ENCODE measurements around the gene SORCS2.
A peak's percentile ranks its signal among the peaks of the same experiment; 100 is the strongest.

Gene SORCS2

DNA sequence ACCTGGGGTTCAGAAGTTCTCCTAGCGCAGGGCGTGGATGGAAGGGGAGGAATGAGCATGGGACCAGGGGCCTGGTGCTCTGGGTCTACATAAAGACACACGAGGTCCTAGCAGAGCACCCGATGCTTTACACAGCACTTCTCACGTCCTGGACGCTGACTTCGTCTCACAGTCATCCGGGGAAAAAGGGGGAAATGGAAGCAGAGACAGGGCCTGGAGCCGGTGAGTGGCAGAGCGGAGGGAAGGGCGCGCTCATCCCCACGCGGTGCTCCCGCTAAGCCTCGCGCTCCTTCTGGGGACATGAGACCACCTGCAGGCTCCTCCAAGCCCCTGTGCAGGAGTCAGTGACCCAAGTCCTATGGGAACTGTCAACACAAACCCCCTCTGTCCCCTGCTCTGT is 589.7 kb downstream of the SORCS2 start:
- Histone ChIP-seq H3K9ac (ENCODE audit: low read length) (peak overlapping the region; percentile 30), H3K4me1 (ENCODE audit: control insufficient read depth, insufficient read depth, low read depth, low read length) (peaks cover 8% of the 10 kb centered on the region), H2BK12ac (ENCODE audit: low read length in 2 of 2) (peak overlapping the region in 1 of 2 experiments; percentile 45), H3K9me3 (ENCODE audit: control insufficient read depth, low read length) (no peaks in the 10 kb centered on the region), H3K4ac (ENCODE audit: low read depth in 1 of 2, low read length in 2 of 2) (no peak overlapping the region), H3K27ac (ENCODE audit: low read length, poor library complexity, severe bottlenecking) (no peak overlapping the region), H3K4me3 (ENCODE audit: insufficient read depth in 1 of 2, low read depth in 1 of 2, low read length in 2 of 2) (no peak overlapping the region), H3K18ac (ENCODE audit: low read depth in 1 of 2, low read length in 2 of 2) (peak overlapping the region; percentile 26 to 71), H3K27me3 (ENCODE audit: control insufficient read depth in 1 of 2, insufficient read depth in 1 of 2, low read length in 2 of 2) (no peaks in the 10 kb centered on the region), H2AK5ac (ENCODE audit: low read length, severe bottlenecking) (no peak overlapping the region), H4K91ac (ENCODE audit: low read length) (peak overlapping the region; percentile 83), H2BK5ac (ENCODE audit: low read depth, low read length, poor library complexity, severe bottlenecking) (no peak overlapping the region), H3K14ac (ENCODE audit: low read length in 2 of 2) (peak overlapping the region in 1 of 2 experiments; percentile 73), H3K4me2 (ENCODE audit: low read length, poor library complexity, severe bottlenecking) (no peak overlapping the region), H2BK120ac (ENCODE audit: low read depth, low read length) (no peak overlapping the region), H3K36me3 (ENCODE audit: control insufficient read depth in 1 of 2, insufficient read depth in 2 of 2, low read depth in 1 of 2, low read length in 2 of 2) (peaks cover 53 to 81% of the 10 kb centered on the region in 2 experiments), H3K79me1 (replicated peaks; ENCODE audit: low read length, poor library complexity, severe bottlenecking) (peaks cover 49% of the 10 kb centered on the region), H4K8ac (ENCODE audit: low read length) (peak overlapping the region; percentile 77), H2AFZ (ENCODE audit: low read depth, low read length) (no peak overlapping the region), H3K23ac (ENCODE audit: low read length in 2 of 2) (no peak overlapping the region), H2BK15ac (ENCODE audit: low read depth, poor library complexity, severe bottlenecking) (no peak overlapping the region)
- peak; percentile 14 for DNase-seq
- 91% methylated on average over 17 of the region's 17 CpGs for WGBS

GRCh38 chr4:7782783-7783182 is 590.4 kb downstream of the SORCS2 start:
- H3K9me3 ChIP-seq (ENCODE audit: control insufficient read depth, low read length): no peaks in the 10 kb centered on the region
- no peak overlapping the region for H3K23ac ChIP-seq (ENCODE audit: low read length in 2 of 2)
- no peak overlapping the region for H3K4ac ChIP-seq (ENCODE audit: low read depth in 1 of 2, low read length in 2 of 2)
- H4K8ac ChIP-seq (ENCODE audit: low read length): no peak overlapping the region
- H3K27me3 ChIP-seq (ENCODE audit: control insufficient read depth in 1 of 2, insufficient read depth in 1 of 2, low read length in 2 of 2): no peaks in the 10 kb centered on the region
- no peak overlapping the region for H3K9ac ChIP-seq (ENCODE audit: low read length)
- H2BK5ac ChIP-seq (ENCODE audit: low read depth, low read length, poor library complexity, severe bottlenecking): no peak overlapping the region
- no peak overlapping the region for H2BK15ac ChIP-seq (ENCODE audit: low read depth, poor library complexity, severe bottlenecking)
- H2BK12ac ChIP-seq (ENCODE audit: low read length in 2 of 2): no peak overlapping the region
- DNase-seq: no peak
- H3K4me2 ChIP-seq (ENCODE audit: low read length, poor library complexity, severe bottlenecking): no peak overlapping the region
- peaks cover 9% of the 10 kb centered on the region for H3K4me1 ChIP-seq (ENCODE audit: control insufficient read depth, insufficient read depth, low read depth, low read length)
- 95% methylated on average over 6 of the region's 8 CpGs for WGBS
- H2BK120ac ChIP-seq (ENCODE audit: low read depth, low read length): no peak overlapping the region
- no peak overlapping the region for H3K4me3 ChIP-seq (ENCODE audit: insufficient read depth in 1 of 2, low read depth in 1 of 2, low read length in 2 of 2)
- peaks cover 53 to 79% of the 10 kb centered on the region in 2 experiments for H3K36me3 ChIP-seq (ENCODE audit: control insufficient read depth in 1 of 2, insufficient read depth in 2 of 2, low read depth in 1 of 2, low read length in 2 of 2)
- H4K91ac ChIP-seq (ENCODE audit: low read length): no peak overlapping the region
- no peak overlapping the region for H2AFZ ChIP-seq (ENCODE audit: low read depth, low read length)
- peaks cover 51% of the 10 kb centered on the region for H3K79me1 ChIP-seq (replicated peaks; ENCODE audit: low read length, poor library complexity, severe bottlenecking)
- no peak overlapping the region for H3K14ac ChIP-seq (ENCODE audit: low read length in 2 of 2)
- no peak overlapping the region for H3K27ac ChIP-seq (ENCODE audit: low read length, poor library complexity, severe bottlenecking)
- no peak overlapping the region for H2AK5ac ChIP-seq (ENCODE audit: low read length, severe bottlenecking)
- H3K18ac ChIP-seq (ENCODE audit: low read depth in 1 of 2, low read length in 2 of 2): no peak overlapping the region

DNA sequence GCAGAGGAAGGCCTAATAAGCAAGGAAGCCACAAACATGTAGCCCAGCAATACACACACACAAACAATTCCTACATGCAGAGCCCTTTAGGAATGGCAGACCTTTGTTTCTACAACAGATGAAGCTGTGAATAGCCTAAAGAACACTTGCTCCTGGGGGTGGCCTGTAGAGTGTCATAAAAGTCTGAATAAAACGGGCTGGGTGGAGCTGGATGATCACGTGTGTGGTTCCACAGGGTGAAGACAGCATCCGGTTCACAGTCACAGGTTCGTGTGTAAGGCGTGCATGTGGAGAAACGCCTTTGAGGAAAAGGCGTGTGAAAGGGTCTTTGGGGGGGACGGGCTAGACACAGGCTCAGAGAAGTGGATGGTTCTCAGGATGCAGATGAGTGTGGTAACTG is 591.2 kb downstream of the SORCS2 start:
- no peak overlapping the region for H2BK120ac ChIP-seq (ENCODE audit: low read depth, low read length)
- peaks cover 52 to 72% of the 10 kb centered on the region in 2 experiments for H3K36me3 ChIP-seq (ENCODE audit: control insufficient read depth in 1 of 2, insufficient read depth in 2 of 2, low read depth in 1 of 2, low read length in 2 of 2)
- no peak overlapping the region for H2AFZ ChIP-seq (ENCODE audit: low read depth, low read length)
- H3K27ac ChIP-seq (ENCODE audit: low read length, poor library complexity, severe bottlenecking): no peak overlapping the region
- 96% methylated on average over 8 of the region's 8 CpGs for WGBS
- H2BK12ac ChIP-seq (ENCODE audit: low read length in 2 of 2): no peak overlapping the region
- no peak overlapping the region for H2BK5ac ChIP-seq (ENCODE audit: low read depth, low read length, poor library complexity, severe bottlenecking)
- no peak overlapping the region for H3K4me3 ChIP-seq (ENCODE audit: insufficient read depth in 1 of 2, low read depth in 1 of 2, low read length in 2 of 2)
- H3K23ac ChIP-seq (ENCODE audit: low read length in 2 of 2): no peak overlapping the region
- H3K4me1 ChIP-seq (ENCODE audit: control insufficient read depth, insufficient read depth, low read depth, low read length): peaks cover 9% of the 10 kb centered on the region
- no peaks in the 10 kb centered on the region for H3K9me3 ChIP-seq (ENCODE audit: control insufficient read depth, low read length)
- no peak overlapping the region for H3K14ac ChIP-seq (ENCODE audit: low read length in 2 of 2)
- no peaks in the 10 kb centered on the region for H3K27me3 ChIP-seq (ENCODE audit: control insufficient read depth in 1 of 2, insufficient read depth in 1 of 2, low read length in 2 of 2)
- no peak overlapping the region for H3K4ac ChIP-seq (ENCODE audit: low read depth in 1 of 2, low read length in 2 of 2)
- no peak overlapping the region for H3K18ac ChIP-seq (ENCODE audit: low read depth in 1 of 2, low read length in 2 of 2)
- peak overlapping the region; percentile 10 for H4K8ac ChIP-seq (ENCODE audit: low read length)
- H3K79me1 ChIP-seq (replicated peaks; ENCODE audit: low read length, poor library complexity, severe bottlenecking): peaks cover 48% of the 10 kb centered on the region
- DNase-seq: no peak
- H3K9ac ChIP-seq (ENCODE audit: low read length): no peak overlapping the region
- H2BK15ac ChIP-seq (ENCODE audit: low read depth, poor library complexity, severe bottlenecking): no peak overlapping the region
- H3K4me2 ChIP-seq (ENCODE audit: low read length, poor library complexity, severe bottlenecking): no peak overlapping the region
- no peak overlapping the region for H2AK5ac ChIP-seq (ENCODE audit: low read length, severe bottlenecking)
- no peak overlapping the region for H4K91ac ChIP-seq (ENCODE audit: low read length)

- no peak overlapping the region for H2BK12ac ChIP-seq (ENCODE audit: low read length in 2 of 2)
- H3K9me3 ChIP-seq (ENCODE audit: control insufficient read depth, low read length): no peaks in the 10 kb centered on the region
- no peak for DNase-seq
- 97% methylated on average over 12 of the region's 14 CpGs for WGBS
- H3K27ac ChIP-seq (ENCODE audit: low read length, poor library complexity, severe bottlenecking): no peak overlapping the region
- no peak overlapping the region for H3K14ac ChIP-seq (ENCODE audit: low read length in 2 of 2)
- no peak overlapping the region for H2AFZ ChIP-seq (ENCODE audit: low read depth, low read length)
- H3K23ac ChIP-seq (ENCODE audit: low read length in 2 of 2): no peak overlapping the region
- H3K4me2 ChIP-seq (ENCODE audit: low read length, poor library complexity, severe bottlenecking): no peak overlapping the region
- H3K27me3 ChIP-seq (ENCODE audit: control insufficient read depth in 1 of 2, insufficient read depth in 1 of 2, low read length in 2 of 2): no peaks in the 10 kb centered on the region
- H4K91ac ChIP-seq (ENCODE audit: low read length): no peak overlapping the region
- no peak overlapping the region for H3K9ac ChIP-seq (ENCODE audit: low read length)
- H3K18ac ChIP-seq (ENCODE audit: low read depth in 1 of 2, low read length in 2 of 2): no peak overlapping the region
- H3K4ac ChIP-seq (ENCODE audit: low read depth in 1 of 2, low read length in 2 of 2): no peak overlapping the region
- H3K79me1 ChIP-seq (replicated peaks; ENCODE audit: low read length, poor library complexity, severe bottlenecking): peaks cover 49% of the 10 kb centered on the region
- peaks cover 9% of the 10 kb centered on the region for H3K4me1 ChIP-seq (ENCODE audit: control insufficient read depth, insufficient read depth, low read depth, low read length)
- H3K36me3 ChIP-seq (ENCODE audit: control insufficient read depth in 1 of 2, insufficient read depth in 2 of 2, low read depth in 1 of 2, low read length in 2 of 2): peaks cover 53 to 74% of the 10 kb centered on the region in 2 experiments
- H2BK5ac ChIP-seq (ENCODE audit: low read depth, low read length, poor library complexity, severe bottlenecking): no peak overlapping the region
- H4K8ac ChIP-seq (ENCODE audit: low read length): no peak overlapping the region
- H2AK5ac ChIP-seq (ENCODE audit: low read length, severe bottlenecking): no peak overlapping the region
- H2BK15ac ChIP-seq (ENCODE audit: low read depth, poor library complexity, severe bottlenecking): no peak overlapping the region
- no peak overlapping the region for H3K4me3 ChIP-seq (ENCODE audit: insufficient read depth in 1 of 2, low read depth in 1 of 2, low read length in 2 of 2)
- no peak overlapping the region for H2BK120ac ChIP-seq (ENCODE audit: low read depth, low read length)
Observed at GRCh38 chr4:7784131-7784870, 592.0 kb downstream of the SORCS2 start.

All from mesenchymal stem cell (in vitro differentiated cells and primary cell).